HG03442 (cell line): ENCODE results near the gene AUTS2.

ENCODE experiments used
- ATAC-seq: cut with Tn5 transposase; IDR thresholded peaks from one replicate; pipeline ENCODE4 v1.9.1; 2021; ENCODE audit warnings: mild to moderate bottlenecking, moderate library complexity; ENCODE audit not compliant: unreplicated experiment

AUTS2 gene

GRCh38 chr7:69919426-69920111, 321.3 kb downstream of the AUTS2 start:
- no peak for ATAC-seq

DNA sequence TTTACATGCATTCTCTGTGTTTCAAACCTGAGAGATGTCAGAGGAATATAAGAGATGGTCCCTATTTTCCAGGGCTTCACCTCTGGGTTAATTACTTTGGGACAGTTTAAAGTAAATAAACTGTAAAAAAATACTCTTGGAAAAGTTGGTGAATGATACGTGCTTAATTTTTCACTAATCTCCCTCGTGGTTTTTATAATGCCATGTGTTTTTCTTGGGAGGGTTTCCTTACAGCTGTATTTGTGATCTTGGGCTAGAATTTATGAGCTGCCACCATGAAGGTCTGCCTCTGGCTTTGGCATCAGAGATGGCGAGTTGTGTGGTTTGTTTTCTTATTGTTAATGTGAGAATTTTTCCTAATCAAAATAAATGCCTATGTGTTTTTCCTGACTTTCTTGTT, 322.5 kb downstream of the AUTS2 start:
- ATAC-seq = no peak

GRCh38 chr7:69922026-69922803, 323.9 kb downstream of the AUTS2 start:
- peak; percentile 86 for ATAC-seq

DNA sequence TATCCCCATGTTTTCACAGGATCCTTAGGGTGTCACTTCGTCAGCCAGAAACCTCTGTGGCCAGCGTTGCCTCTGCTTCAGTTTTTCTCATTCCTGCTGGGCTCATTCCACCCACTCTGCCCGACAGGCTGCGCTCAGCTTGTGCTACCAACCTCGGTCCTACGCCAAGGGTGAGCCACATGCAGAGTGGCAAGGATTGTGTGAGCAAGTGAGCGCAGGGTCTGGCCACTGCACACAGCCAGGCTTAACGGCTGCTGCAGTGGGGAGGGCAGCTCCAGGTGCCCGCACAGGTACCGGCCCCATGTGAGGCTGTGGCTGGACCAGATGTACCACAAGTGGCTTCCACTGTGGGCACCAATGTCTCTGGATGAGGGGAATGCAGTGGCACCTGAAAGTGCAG, 329.2 kb downstream of the AUTS2 start:
- ATAC-seq = no peak

DNA sequence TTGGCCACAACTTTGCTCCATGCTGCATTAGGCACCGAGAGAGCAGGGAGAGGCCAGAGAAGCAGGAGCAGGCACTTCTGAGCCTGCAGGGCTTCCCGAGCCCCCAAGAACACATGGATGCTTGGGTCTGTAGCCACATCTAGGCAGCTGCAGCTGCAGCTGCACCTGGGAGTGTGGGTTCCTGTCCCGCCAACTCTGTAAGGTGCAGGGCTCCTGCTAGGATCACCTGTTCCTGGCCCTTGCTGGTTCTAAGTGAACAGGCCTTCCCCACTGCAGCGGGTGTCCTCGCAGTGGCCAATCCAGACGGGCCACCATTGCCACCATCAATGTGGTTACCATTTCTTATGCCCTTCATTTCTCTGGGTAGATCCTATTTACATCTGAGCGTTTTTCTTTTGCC, 330.3 kb downstream of the AUTS2 start:
- no peak for ATAC-seq

- ATAC-seq = no peak
Observed at GRCh38 chr7:69929622-69930021, 331.3 kb downstream of the AUTS2 start.

DNA sequence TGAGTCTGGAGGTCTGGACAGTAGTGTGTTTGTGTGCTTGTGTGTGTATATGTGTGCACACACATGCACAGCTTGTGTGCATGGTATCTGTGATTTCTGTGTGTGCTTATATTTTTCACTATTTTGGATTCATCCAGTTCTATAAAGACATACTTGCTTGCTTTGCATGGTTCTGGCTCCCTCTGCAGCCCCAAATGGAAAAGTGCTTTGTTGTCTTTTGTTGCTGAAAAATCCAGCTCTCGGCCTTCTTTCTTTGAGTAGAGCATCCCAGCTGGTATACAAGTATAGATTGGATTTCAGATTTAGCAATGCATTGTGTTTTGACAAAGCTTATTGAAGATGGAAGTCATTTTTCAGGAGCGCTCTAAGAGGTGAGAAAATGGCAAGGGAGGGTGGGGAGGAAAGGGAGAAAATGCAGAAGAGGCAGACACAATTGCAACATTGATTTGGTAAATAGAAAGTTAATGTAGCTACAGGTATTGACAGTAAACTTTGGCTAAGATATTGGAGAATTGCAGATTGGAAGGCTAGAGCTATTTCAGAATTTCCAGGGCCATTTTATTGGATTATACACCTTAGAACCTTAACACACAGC, 333.9 kb downstream of the AUTS2 start:
- peak; percentile 66 for ATAC-seq

DNA sequence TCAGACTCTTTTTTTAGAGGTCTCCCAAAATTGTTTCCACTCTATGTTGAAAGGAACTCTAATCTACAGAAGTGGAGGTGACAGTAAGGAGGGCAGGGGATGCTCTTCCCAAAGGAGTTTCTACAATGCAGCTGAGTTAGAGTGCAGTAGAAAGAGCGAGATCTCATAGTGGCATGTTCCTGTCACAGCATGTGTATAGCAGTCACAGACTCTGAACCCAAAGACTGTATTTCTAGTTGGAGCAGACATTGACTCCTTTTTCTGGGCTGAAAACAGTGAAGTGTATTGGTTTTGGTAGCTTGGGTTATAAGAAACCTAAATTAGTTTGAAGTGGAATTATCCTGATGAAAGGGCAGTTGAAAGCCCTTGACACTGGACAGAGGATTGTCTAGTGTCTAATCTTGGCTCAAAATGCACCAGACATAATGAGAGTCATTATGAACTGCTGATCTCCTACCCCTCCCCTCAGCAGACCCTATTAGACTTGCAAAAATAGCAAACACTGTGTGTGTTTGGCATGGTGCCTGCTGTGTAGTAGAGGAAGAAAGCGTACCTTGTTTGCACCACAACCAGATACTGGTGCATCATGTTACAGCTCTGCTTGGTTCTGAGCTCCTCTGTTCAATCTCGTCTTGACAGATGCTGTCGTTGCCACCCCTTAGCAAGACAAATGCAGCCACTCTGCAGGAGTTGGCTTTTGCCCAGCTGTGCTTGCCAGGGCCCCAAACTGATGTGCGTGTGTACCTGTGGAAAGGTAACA, 336.0 kb downstream of the AUTS2 start:
- ATAC-seq = no peak

- ATAC-seq = no peak
Observed at GRCh38 chr7:69935107-69935506, 336.8 kb downstream of the AUTS2 start.

GRCh38 chr7:69937097-69937496, 338.8 kb downstream of the AUTS2 start:
- no peak for ATAC-seq

DNA sequence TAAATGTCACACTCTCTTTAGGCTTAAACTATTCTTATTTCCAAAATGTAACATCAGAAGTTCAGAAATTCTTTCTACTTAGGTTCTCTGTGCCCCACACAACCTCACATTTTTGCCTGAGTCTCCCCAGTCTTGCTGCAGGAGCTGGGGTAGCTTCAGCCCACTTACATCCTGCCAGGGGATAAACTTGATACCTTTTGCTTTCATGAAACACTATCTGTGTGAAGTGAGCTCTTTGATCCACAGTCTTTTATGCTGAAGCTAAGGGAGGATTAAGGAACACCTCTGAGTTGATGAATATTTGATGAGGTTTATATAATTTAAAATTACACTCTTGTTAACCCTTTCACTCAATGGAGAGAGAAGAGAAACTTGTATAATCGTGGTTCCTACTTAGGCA, 341.0 kb downstream of the AUTS2 start:
- no peak for ATAC-seq

- no peak for ATAC-seq
Observed at GRCh38 chr7:69941077-69941651, 342.9 kb downstream of the AUTS2 start.

DNA sequence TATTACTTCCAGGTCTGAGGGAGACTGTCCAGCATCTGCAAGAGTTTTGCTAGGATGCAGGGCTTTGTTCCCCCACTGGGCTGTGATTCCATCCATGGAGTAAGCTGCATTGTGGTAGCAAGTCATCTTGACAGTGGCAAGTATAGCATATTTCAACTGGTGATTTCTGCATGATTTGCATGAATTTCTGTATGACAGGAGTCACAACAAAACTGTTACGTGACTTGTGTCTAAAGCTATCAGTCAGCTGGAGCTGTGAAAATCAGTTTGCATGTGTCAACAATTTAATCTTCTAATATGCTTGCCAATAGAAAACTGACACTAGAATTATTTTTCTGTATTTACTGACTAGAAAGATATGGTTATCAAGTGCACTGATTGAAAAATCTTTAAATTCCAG, 344.3 kb downstream of the AUTS2 start:
- ATAC-seq = no peak

GRCh38 chr7:69946901-69947300, 348.6 kb downstream of the AUTS2 start:
- no peak for ATAC-seq

DNA sequence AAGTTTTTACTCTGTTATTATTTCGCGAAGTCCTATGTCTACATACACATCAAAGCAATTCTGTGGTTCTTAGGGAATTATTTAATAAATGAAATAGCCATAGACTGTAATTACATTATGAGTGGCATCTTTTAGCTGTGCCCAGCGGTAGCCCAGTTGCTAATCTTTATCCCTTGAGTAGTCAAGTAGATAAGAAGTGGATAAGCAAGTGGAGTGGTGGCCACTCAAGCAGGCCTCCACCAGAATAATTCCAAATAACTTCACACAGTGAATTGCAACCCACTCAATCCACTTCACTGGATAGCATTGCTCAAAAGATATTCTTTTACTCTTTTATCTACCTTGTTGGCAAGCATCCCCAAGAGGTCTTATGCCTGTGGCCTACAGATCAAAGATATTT, 349.7 kb downstream of the AUTS2 start:
- no peak for ATAC-seq

- ATAC-seq = no peak
Observed at GRCh38 chr7:69949122-69949521, 350.8 kb downstream of the AUTS2 start.

- ATAC-seq = no peak
Observed at GRCh38 chr7:69951458-69951857, 353.2 kb downstream of the AUTS2 start.

DNA sequence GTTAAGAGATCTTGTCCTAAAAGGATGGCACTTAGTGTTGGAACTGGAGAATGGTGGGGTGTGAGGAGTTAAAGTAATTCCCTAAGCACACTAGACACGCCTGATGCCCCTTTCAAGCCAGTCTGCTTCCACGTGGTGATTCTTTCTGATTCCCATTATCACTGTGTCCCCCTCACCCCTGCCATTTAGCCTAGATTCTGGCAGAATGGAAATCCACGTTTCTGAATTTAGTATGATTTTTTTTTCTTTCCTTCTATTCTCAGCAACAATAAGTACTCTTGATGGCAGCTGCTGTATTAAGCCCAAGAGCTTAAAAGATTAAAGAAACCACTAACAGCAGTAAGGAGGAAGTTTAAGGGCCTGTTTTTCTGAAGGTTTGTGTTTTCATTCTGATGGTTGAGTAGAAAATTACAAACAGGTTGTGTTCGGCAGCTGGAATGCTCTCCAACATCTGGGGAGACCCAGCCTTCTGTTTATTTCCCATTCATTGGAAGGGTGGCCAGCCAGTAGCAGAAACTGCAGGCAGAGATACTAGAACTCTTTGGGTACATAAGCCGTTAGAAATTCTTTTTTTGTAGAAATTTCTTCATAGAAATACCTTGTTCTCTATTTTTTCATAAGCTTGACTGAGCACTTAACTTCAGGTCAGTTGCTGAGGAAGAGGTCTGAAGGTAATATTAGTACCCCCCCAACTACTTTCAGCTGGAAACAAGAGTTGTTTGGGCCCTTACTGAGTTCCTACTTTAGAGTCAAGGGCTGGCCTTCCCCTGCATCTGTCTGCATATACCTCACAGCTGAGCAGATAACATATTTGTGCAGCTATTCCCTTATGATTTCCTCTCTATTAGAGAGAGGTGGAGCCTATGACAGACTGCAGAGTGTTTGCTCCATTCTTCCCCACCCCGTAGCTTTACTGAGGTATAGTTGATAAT, 355.1 kb downstream of the AUTS2 start:
- ATAC-seq = no peak

DNA sequence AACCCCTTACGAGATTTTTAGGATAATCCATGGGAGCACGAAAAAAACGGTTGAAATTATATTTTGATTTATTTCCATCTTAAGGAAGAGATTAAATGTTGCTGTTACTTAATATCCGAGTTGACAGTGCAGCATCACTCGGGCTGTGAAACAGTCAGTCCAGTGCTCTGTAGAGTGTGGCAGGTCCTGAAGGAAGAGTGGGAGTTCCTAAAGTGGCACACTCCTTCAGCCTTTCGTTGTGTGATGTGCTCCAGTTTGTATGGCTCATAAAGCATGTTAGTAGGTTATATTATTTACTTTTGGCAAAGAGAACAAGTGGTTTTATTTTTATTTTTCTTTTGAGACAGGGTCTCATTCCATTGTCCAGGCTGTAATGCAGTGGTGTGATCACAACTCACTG, 358.3 kb downstream of the AUTS2 start:
- no peak for ATAC-seq

DNA sequence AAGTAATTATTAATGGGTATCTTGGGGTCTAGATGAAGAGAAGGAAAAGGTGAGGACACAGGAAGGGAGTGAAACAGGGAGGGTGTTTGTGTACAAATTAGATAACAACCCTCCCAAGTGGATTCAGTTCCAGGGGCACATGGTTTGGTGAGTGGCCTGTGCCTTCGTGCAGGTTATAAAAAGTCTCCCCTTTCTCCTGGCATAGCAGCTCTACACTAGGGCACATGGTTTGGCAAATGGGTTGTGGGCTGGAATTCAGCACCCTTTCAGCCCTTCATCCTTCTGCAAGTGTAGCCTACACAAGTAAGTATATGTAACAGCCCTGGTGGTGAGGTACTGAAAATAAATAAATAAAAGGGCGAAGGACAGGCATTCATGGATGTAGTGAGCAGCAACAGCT, 359.4 kb downstream of the AUTS2 start:
- no peak for ATAC-seq
